ENCODE measurements around the gene STPG3. TPM values are rescaled to one million over a fixed set of nuclear protein-coding genes. Genes with fewer than 3 reads are reported as not detected.

The STPG3 gene
- polyA plus RNA-seq, 3 donors from 2014 or later: not detected

DNA sequence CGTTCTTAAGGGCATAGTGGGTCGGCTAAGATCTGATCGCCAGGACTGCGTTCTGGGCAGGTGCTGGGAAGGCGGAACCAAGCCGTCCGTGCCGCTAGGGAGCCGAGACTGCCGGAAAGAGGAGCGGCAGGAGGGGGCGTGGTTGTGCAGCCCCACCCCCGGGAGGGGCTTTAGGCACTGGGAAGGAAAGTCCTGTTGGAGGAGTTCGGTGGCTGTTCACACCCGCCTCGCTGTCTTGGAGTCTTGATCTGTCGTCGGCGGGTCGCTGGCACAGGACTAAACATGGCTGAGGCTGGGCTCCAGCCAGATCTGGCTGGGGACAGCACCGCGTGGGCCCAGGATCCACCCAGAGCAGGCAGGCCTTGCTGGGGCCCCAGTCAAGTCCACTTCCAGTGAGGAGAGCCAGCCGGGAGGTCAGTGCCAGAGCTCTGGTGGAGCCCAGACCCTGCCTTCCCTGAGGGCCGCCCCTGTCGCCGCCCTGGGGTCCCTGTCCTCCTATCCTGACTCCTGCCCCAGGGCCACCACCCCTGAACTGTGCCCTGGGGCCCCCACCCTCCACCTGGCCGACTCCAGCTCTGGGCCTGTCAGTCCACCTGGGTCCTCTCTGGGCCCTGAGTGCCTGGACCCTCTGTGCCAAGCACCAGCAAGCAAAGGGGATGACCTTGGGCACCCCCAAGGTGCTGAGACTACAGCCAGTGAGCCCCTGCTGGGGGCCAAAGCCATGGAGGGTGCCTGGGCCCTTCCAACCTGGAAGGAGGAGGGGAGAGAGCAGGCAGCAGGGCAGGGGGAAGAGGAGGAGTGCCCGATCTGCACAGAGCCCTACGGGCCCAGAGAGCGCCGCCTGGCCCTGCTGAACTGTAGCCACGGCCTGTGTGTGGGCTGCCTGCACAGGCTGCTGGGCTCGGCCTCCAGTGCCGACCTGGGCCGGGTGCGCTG, 33.5 kb upstream of the STPG3 start:
- no peaks in the 10 kb centered on the region for H3K9me3 Mint-ChIP-seq
- no peaks in the 10 kb centered on the region for H3K4me1 Mint-ChIP-seq
- peaks cover 0 to 2% (median 0%) of the 10 kb centered on the region in 3 donors for H3K27me3 Mint-ChIP-seq (ENCODE audit: low read depth in 3 of 3)
- DNase-seq: no peak
- H3K27ac Mint-ChIP-seq: no peak overlapping the region
- no peaks in the 10 kb centered on the region for H3K36me3 Mint-ChIP-seq
- H3K4me3 Mint-ChIP-seq: no peak overlapping the region

DNA sequence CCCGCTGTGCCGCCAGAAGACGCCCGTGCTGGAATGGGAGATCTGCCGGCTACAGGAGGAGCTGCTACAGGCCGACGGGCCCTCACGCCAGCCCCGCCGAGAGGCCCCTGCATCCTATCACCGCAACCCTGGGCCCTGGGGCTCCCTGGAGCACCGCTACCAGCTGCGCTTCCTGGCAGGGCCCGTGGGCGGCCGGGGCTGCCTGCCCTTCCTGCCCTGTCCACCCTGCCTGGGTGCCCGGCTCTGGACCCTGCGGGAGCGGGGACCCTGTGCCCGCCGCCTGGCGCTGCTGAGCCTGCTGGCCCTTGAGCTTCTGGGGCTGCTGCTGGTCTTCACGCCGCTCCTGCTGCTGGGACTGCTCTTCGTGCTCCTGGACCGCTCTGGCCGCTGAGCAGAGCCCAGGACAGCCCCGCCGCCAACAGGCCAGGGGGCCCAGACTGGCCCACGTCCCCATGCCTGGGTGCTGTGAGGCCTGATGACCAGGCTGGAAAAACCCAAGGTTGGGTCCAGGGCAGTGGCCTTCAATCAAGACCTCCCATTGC, 32.8 kb upstream of the STPG3 start:
- Mint-ChIP-seq H3K36me3 (no peaks in the 10 kb centered on the region), H3K4me1 (peaks cover 0 to 2% of the 10 kb centered on the region in 2 donors), H3K27me3 (ENCODE audit: low read depth in 3 of 3) (peaks cover 0 to 4% (median under 1%) of the 10 kb centered on the region in 3 donors), H3K27ac (no peak overlapping the region), H3K9me3 (no peaks in the 10 kb centered on the region), H3K4me3 (no peak overlapping the region)
- DNase-seq: no peak

DNA sequence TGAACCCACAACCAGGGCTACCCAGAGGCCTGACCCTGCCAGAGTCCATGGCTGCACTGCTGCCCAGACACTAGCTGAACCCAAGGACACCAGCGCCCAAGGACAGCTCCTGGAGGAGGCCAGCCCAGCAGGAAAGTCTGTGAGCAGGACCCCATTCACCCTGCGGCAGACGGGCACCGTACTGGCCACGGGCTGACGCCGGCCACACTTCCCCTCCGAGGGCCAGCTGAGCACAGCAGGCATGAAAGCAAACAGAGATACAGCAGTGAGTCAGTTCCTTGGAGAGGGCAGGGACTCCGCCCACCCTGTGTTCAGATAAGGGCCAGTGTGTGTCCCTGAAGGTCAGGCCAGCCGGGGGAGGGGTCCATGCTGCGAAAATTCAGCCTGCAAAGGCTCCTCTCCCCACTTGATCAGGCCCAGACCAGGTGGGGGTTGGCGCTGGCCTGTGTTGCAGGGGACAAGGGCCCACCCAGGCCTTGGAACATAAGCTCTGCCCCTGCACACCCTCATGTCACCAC, 32.3 kb upstream of the STPG3 start:
- Mint-ChIP-seq H3K4me1 (peaks cover 0 to 2% of the 10 kb centered on the region in 2 donors), H3K4me3 (no peak overlapping the region), H3K27ac (no peak overlapping the region), H3K27me3 (ENCODE audit: low read depth in 3 of 3) (peaks cover 0 to 7% (median 4%) of the 10 kb centered on the region in 3 donors), H3K36me3 (no peaks in the 10 kb centered on the region), H3K9me3 (no peaks in the 10 kb centered on the region)
- no peak for DNase-seq

GRCh38 chr9:137219757-137220316, 31.2 kb upstream of the STPG3 start:
- no peak overlapping the region for H3K4me3 Mint-ChIP-seq
- H3K4me1 Mint-ChIP-seq: peaks cover 0 to 2% of the 10 kb centered on the region in 2 donors
- no peak for DNase-seq
- no peak overlapping the region for H3K27ac Mint-ChIP-seq
- no peaks in the 10 kb centered on the region for H3K36me3 Mint-ChIP-seq
- no peaks in the 10 kb centered on the region for H3K9me3 Mint-ChIP-seq
- peaks cover 0 to 7% (median 4%) of the 10 kb centered on the region in 3 donors for H3K27me3 Mint-ChIP-seq (ENCODE audit: low read depth in 3 of 3)

- Mint-ChIP-seq H3K27me3 (ENCODE audit: low read depth in 3 of 3) (peaks cover 0 to 7% (median 4%) of the 10 kb centered on the region in 3 donors), H3K4me1 (peaks cover 0 to 2% of the 10 kb centered on the region in 2 donors), H3K27ac (no peak overlapping the region), H3K4me3 (peak overlapping the region in 1 of 5 donors; percentile 3), H3K36me3 (no peaks in the 10 kb centered on the region), H3K9me3 (no peaks in the 10 kb centered on the region)
- no peak for DNase-seq
Measured at GRCh38 chr9:137220317-137221094, 30.6 kb upstream of the STPG3 start.

- Mint-ChIP-seq H3K27ac (no peak overlapping the region), H3K36me3 (no peaks in the 10 kb centered on the region), H3K27me3 (ENCODE audit: low read depth in 3 of 3) (peaks cover 0 to 7% (median 4%) of the 10 kb centered on the region in 3 donors), H3K4me3 (peak overlapping the region in 1 of 5 donors; percentile 3), H3K9me3 (no peaks in the 10 kb centered on the region), H3K4me1 (peaks cover 0 to 2% of the 10 kb centered on the region in 2 donors)
- no peak for DNase-seq
Measured at GRCh38 chr9:137221095-137221505, 30.0 kb upstream of the STPG3 start.

DNA sequence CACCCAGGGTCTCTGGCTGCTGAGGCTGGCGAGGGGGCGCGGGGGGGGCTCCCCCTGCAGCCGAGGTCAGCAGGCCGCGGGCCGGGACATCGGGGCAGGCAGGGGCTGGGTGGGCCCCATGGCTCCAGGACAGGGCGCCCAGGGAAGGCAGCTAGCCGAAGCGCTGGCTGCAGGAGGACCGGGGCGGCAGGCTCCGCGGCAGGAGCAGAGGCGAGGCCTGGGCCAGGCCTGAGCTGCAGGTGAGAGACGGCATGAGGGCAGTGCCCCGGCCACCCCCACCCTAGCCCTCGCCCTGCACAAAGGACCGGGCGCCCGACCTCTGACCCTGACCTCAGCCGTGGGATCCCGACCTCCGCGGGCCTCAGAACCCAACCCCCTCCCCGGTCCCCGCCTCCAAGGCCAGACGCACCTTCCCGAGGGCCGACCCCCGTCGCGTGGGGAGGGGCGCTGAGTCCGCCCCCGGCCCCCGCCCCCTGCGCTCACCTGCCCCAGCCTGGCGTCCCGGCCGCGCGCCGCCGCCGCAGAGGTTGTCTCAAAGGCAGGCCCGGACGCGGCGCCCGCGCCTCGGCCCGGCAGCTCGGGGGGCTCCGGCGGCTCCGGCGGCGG, 29.5 kb upstream of the STPG3 start:
- Mint-ChIP-seq H3K36me3 (no peaks in the 10 kb centered on the region), H3K27ac (no peak overlapping the region), H3K27me3 (ENCODE audit: low read depth in 3 of 3) (peaks cover 0 to 7% (median 7%) of the 10 kb centered on the region in 3 donors), H3K9me3 (no peaks in the 10 kb centered on the region), H3K4me1 (peaks cover 0 to 2% of the 10 kb centered on the region in 2 donors), H3K4me3 (no peak overlapping the region)
- DNase-seq: no peak

DNA sequence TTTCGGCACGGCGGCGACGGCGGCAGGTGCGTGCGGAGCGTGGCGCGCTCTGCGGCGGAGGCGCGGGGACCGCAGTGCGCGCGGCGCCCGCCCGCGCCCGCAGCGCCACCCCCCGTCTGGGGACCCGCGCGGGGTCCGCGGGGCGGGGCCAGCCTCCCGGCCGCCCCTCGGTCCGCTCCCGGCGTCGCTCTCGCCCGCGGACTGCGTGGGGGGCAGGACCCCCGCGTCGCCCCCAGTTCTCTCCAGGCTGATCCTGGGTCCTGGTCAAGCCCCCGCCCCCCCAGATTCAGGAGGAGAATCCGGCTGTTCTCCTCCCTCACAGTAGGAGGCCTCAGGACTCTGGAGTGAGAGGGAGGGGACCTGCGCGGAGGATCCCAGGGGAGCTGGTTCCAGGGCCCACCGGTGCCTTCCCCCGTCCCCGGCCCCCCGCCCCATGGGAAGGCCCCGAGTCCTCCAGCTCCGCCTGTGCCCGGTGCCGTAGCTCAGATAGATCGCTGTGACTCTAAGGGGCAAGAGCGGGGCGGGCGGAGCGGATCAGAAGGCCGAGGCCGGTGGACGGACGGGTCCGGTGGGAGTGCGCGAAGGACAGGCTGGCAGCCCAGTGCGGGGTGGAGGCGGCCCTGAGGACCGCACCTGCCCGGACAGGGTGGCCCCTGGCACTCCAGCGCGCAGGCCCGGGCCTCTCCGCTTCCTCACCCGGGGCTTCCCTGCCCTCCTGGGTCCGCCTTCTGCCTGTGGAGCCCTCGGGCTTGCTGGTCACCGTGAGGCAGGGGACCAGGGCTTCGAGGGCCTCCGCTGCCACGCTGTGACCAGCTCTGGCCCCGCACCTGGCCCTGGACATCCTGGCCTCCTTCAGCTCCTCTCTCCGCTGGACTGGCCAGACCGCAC, 28.7 kb upstream of the STPG3 start, which contains the start of gene RNF208:
Gene RNF208 (minus strand): TSS at position 51 of the 888 bp plus-strand sequence. CDS start 1,028 bp downstream, outside the sequence.
- Mint-ChIP-seq H3K4me1 (peaks cover 0 to 2% of the 10 kb centered on the region in 2 donors), H3K27me3 (ENCODE audit: low read depth in 3 of 3) (peaks cover 0 to 7% (median 7%) of the 10 kb centered on the region in 3 donors), H3K9me3 (no peaks in the 10 kb centered on the region), H3K4me3 (peak within 1 kb of the TSS; percentile 66 to 83 (median 79)), H3K27ac (peak within 1 kb of the TSS in 4 of 6 donors; percentile 37 to 85 (median 64)), H3K36me3 (no peaks in the 10 kb centered on the region)
- DNase-seq: peak; percentile 11 to 20 (median 15)

- Mint-ChIP-seq H3K27me3 (ENCODE audit: low read depth in 3 of 3) (peaks cover 0 to 10% (median 7%) of the 10 kb centered on the region in 3 donors), H3K4me3 (peak overlapping the region; percentile 66 to 83 (median 79)), H3K27ac (peak overlapping the region in 5 of 6 donors; percentile 37 to 85 (median 48)), H3K4me1 (peaks cover 0 to 2% of the 10 kb centered on the region in 2 donors), H3K9me3 (no peaks in the 10 kb centered on the region), H3K36me3 (no peaks in the 10 kb centered on the region)
- DNase-seq: peak; percentile 98 to 99 (median 99)
Measured at GRCh38 chr9:137223078-137223970, 27.8 kb upstream of the STPG3 start.

GRCh38 chr9:137224830-137225694, 26.0 kb upstream of the STPG3 start, which contains the start of gene CYSRT1:
Gene CYSRT1 (plus strand): TSS chr9:137225174. CDS start chr9:137225622, 448 bp downstream.
- Mint-ChIP-seq H3K36me3 (no peaks in the 10 kb centered on the region), H3K27me3 (ENCODE audit: low read depth in 3 of 3) (peaks cover 0 to 13% (median 6%) of the 10 kb centered on the region in 3 donors), H3K4me1 (peaks cover 0 to 2% of the 10 kb centered on the region in 2 donors), H3K27ac (peak within 1 kb of the TSS in 4 of 6 donors; percentile 35 to 81 (median 70)), H3K9me3 (no peaks in the 10 kb centered on the region), H3K4me3 (peak within 1 kb of the TSS; percentile 63 to 83 (median 77))
- no peak for DNase-seq
